Nucleus accumbens (tissue), 56 donors: Measurements from ENCODE around the gene POLR2F.

ENCODE experiments used
- DNase-seq, 56 donors: peaks; one replicate each; lab custom pipeline; 2025; lab: John Stamatoyannopoulos, UW

POLR2F gene

GRCh38 chr22:37953437-37954179 lies at the start of gene POLR2F, which contains the start of gene C22orf23:
Gene POLR2F (plus strand): TSS chr22:37953699. CDS start chr22:37953788, 89 bp downstream.
Gene C22orf23 (minus strand): TSS chr22:37953601. CDS start chr22:37953149, 452 bp downstream.
- peak in 55 of 56 donors; percentile 36 to 96 (median 87) for DNase-seq

GRCh38 chr22:37904572-37905533 lies 48.6 kb upstream of the POLR2F start:
- peak in 38 of 56 donors; percentile 7 to 85 (median 45) for DNase-seq

- peak in 21 of 56 donors; percentile 17 to 72 (median 38) for DNase-seq
Measured at GRCh38 chr22:37905534-37906363, 47.8 kb upstream of the POLR2F start, which contains the start of gene MICALL1. Gene MICALL1 (plus strand): TSS chr22:37906297. CDS start chr22:37906423, 126 bp downstream.

- DNase-seq = peak in 3 of 56 donors; percentile 34 to 45 (median 36)
Measured at GRCh38 chr22:37906364-37907008, 47.0 kb upstream of the POLR2F start.

- DNase-seq = no peak
Measured at GRCh38 chr22:37907036-37907954, 46.2 kb upstream of the POLR2F start.

GRCh38 chr22:37909766-37910165 lies 43.7 kb upstream of the POLR2F start:
- DNase-seq = no peak

- peak in 5 of 56 donors; percentile 7 to 30 (median 25) for DNase-seq
Measured at GRCh38 chr22:37910890-37911672, 42.4 kb upstream of the POLR2F start.

- DNase-seq = no peak
Measured at GRCh38 chr22:37911697-37912096, 41.8 kb upstream of the POLR2F start.

GRCh38 chr22:37912171-37912570 lies 41.3 kb upstream of the POLR2F start:
- DNase-seq = no peak

- no peak for DNase-seq
Measured at GRCh38 chr22:37913233-37913721, 40.2 kb upstream of the POLR2F start.

GRCh38 chr22:37916311-37916710 lies 37.2 kb upstream of the POLR2F start:
- no peak for DNase-seq

- DNase-seq = no peak
Measured at GRCh38 chr22:37917874-37918548, 35.5 kb upstream of the POLR2F start.

- DNase-seq = no peak
Measured at GRCh38 chr22:37918580-37919270, 34.8 kb upstream of the POLR2F start.

- no peak for DNase-seq
Measured at GRCh38 chr22:37920126-37920525, 33.4 kb upstream of the POLR2F start.

GRCh38 chr22:37922191-37922590 lies 31.3 kb upstream of the POLR2F start:
- DNase-seq = no peak

- no peak for DNase-seq
Measured at GRCh38 chr22:37923927-37924326, 29.6 kb upstream of the POLR2F start.
